HCT116 (cell line): ENCODE results near the gene KCNV2. TPM values are rescaled to one million over a fixed set of nuclear protein-coding genes. Genes with fewer than 3 reads are reported as not detected.

ENCODE experiments used
- ATAC-seq: fragments of 200-7000 bp; cut with Tn5 transposase; 2 replicates; pipeline ENCODE4 v1.9.1; 2020; ENCODE audit warnings: mild to moderate bottlenecking, moderate library complexity
- BruUV-seq: library from RNA; stranded (reverse); fragments of 400-500 nt; replicated peaks from 2 replicates; lab custom pipeline; 2021; lab: Mats Ljungman, UMichigan
- CTCF ChIA-PET: fragments of 300-600 bp; sonication (Branson Sonifier 250); formaldehyde crosslinking; loops from one replicate; lab custom pipeline; 2021; ENCODE audit warnings: antibody characterized with exemption; lab: Charles Lee
- POLR2A ChIA-PET: fragments of 300-600, 350-600 bp; sonication (Branson Sonifier 250); formaldehyde crosslinking; loops from one replicate; lab custom pipeline; 2021; ENCODE audit warnings: antibody characterized with exemption; lab: Charles Lee
- RAD21 ChIA-PET, 2 experiments: fragments of 300-600 bp; sonication (Branson Sonifier 250); formaldehyde crosslinking; loops; one replicate each; lab custom pipeline; 2023; ENCODE audit warnings: low total read pairs in 2 of 2; ENCODE audit not compliant: uncharacterized antibody in 2 of 2, unreplicated experiment in 2 of 2, low non-redundant PET in 1 of 2; lab: Charles Lee
- DNase-seq: peaks from one replicate; pipeline ENCODE4 v3.0.0-alpha.2; 2010; ENCODE audit warnings: low read depth, low spot score
- H2AFZ ChIP-seq: fragments of 200-600 bp; shearing (Covaris generic), sonication (generic); 2 replicates; pipeline ENCODE4 v1.6.1; 2017; ENCODE audit warnings: low read depth, mixed run types, mixed read lengths, antibody characterized with exemption, low read length; ENCODE audit not compliant: poor library complexity, severe bottlenecking
- H3K27ac ChIP-seq: 2 replicates; pipeline ENCODE4 v1.5.1; 2012; ENCODE audit warnings: low read depth, low read length
- H3K27me3 ChIP-seq: fragments of 200-600 bp; sonication (generic); 2 replicates; pipeline ENCODE4 v1.6.1; 2016; ENCODE audit warnings: mixed run types, low read length, mixed read lengths; ENCODE audit not compliant: insufficient read depth
- H3K36me3 ChIP-seq, 2 experiments: fragments of 200-500 bp in 1 of 2; fragments of 200-600 bp in 1 of 2; sonication (Bioruptor generic) in 1 of 2; sonication (generic) in 1 of 2; 2 replicates each; pipeline versions ENCODE4 v1.5.1 to v1.6.1; 2014 to 2016; ENCODE audit warnings: low read length in 2 of 2, inconsistent platforms in 1 of 2, mixed read lengths in 1 of 2, mixed run types in 1 of 2; ENCODE audit not compliant: insufficient read depth in 2 of 2, control insufficient read depth in 1 of 2
- H3K4me1 ChIP-seq, 2 experiments: fragments of 200-600 bp in 1 of 2; sonication (generic) in 1 of 2; 2 replicates each; pipeline versions ENCODE4 v1.5.1 to v1.6.1; 2012 to 2017; ENCODE audit warnings: low read length in 2 of 2, inconsistent platforms in 1 of 2, mild to moderate bottlenecking in 1 of 2, mixed read lengths in 1 of 2, mixed run types in 1 of 2, moderate library complexity in 1 of 2; ENCODE audit not compliant: insufficient read depth in 2 of 2, control insufficient read depth in 1 of 2
- H3K4me2 ChIP-seq: fragments of 200-600 bp; sonication (generic); 2 replicates; pipeline ENCODE4 v1.6.1; 2017; ENCODE audit warnings: mixed run types, low read length, mixed read lengths
- H3K4me3 ChIP-seq, 2 experiments: fragments of 200-600 bp in 1 of 2; sonication (generic) in 1 of 2; replicated peaks in 1 of 2; 2 replicates each; pipeline ENCODE4 v1.5.1; 2011 to 2016; ENCODE audit warnings: low read length in 2 of 2, control low read depth in 1 of 2, low read depth in 1 of 2, mild to moderate bottlenecking in 1 of 2, mixed read lengths in 1 of 2, mixed run types in 1 of 2
- H3K79me2 ChIP-seq: fragments of 200-600 bp; sonication (generic); 2 replicates; pipeline ENCODE4 v1.6.1; 2017; ENCODE audit warnings: mild to moderate bottlenecking, mixed run types, low read length, moderate library complexity, mixed read lengths; ENCODE audit not compliant: insufficient read depth
- H3K9ac ChIP-seq: fragments of 200-600 bp; sonication (generic); 2 replicates; pipeline ENCODE4 v1.6.1; 2016; ENCODE audit warnings: low read length, mixed read lengths
- H3K9me2 ChIP-seq: fragments of 200-600 bp; sonication (generic), shearing (Covaris generic); 2 replicates; pipeline ENCODE4 v1.6.1; 2017; ENCODE audit warnings: mixed run types, mild to moderate bottlenecking, moderate library complexity; ENCODE audit not compliant: insufficient read depth
- H3K9me3 ChIP-seq, 2 experiments: fragments of 200-500 bp in 1 of 2; fragments of 200-600 bp in 1 of 2; sonication (Bioruptor generic) in 1 of 2; sonication (generic) in 1 of 2; 2 replicates each; pipeline ENCODE4 v1.6.1; 2014 to 2017; ENCODE audit warnings: low read length in 2 of 2, mixed read lengths in 2 of 2, inconsistent platforms in 1 of 2, low read depth in 1 of 2, mild to moderate bottlenecking in 1 of 2, mixed run types in 1 of 2, moderate library complexity in 1 of 2; ENCODE audit not compliant: control insufficient read depth in 1 of 2, insufficient read depth in 1 of 2
- H4K20me1 ChIP-seq: fragments of 200-600 bp; sonication (generic), shearing (Covaris generic); 2 replicates; pipeline ENCODE4 v1.6.1; 2017; ENCODE audit warnings: mixed run types, mild to moderate bottlenecking, moderate library complexity; ENCODE audit not compliant: insufficient read depth
- CEBPB ChIP-seq: IDR thresholded peaks from 2 replicates; pipeline ENCODE4 v1.6.1; 2012; ENCODE audit warnings: low read depth
- CTCF ChIP-seq, 3 experiments: fragments of 200-600 bp in 1 of 3; sonication (generic) in 1 of 3; IDR thresholded peaks in 2 of 3; conservative IDR thresholded peaks in 1 of 3; 2 replicates each; pipeline ENCODE4 v1.5.1; 2012 to 2017; ENCODE audit warnings: low read depth in 2 of 3, low read length in 2 of 3, antibody characterized with exemption in 1 of 3, borderline replicate concordance in 1 of 3, control low read depth in 1 of 3, mild to moderate bottlenecking in 1 of 3, mixed read lengths in 1 of 3, mixed run types in 1 of 3, moderate library complexity in 1 of 3; ENCODE audit not compliant: insufficient read depth in 1 of 3
- EZH2phosphoT487 ChIP-seq: fragments of 200-600 bp; IDR thresholded peaks from 2 replicates; pipeline ENCODE4 v1.6.1; 2018; ENCODE audit warnings: antibody characterized with exemption, borderline replicate concordance
- FOSL1 ChIP-seq: IDR thresholded peaks from 2 replicates; pipeline ENCODE4 v1.6.1; 2012; ENCODE audit warnings: low read depth
- POLR2A ChIP-seq: IDR thresholded peaks from 2 replicates; pipeline ENCODE4 v1.7.0; 2011; ENCODE audit warnings: borderline replicate concordance; ENCODE audit not compliant: insufficient read depth, insufficient read length; ENCODE audit errors: extremely low read depth
- SIN3A ChIP-seq: IDR thresholded peaks from 2 replicates; pipeline ENCODE4 v1.6.1; 2012; ENCODE audit warnings: low read depth
- ZNF274 ChIP-seq: fragments of 200-500 bp; sonication (Bioruptor generic); IDR thresholded peaks from 2 replicates; pipeline ENCODE4 v1.6.1; 2014; ENCODE audit warnings: mild to moderate bottlenecking, low read depth, low read length, inconsistent platforms
- intact Hi-C: fragments of 100-400 bp; cut with micrococcal nuclease; formaldehyde crosslinking; loops from 2 replicates; pipeline ENCODE4 v1.10.0; 2022
- total RNA-seq: library from RNA; stranded (reverse); gene quantifications from one replicate; pipeline ENCODE4 v1.2.1, GENCODE V29; 2021; ENCODE audit not compliant: unreplicated experiment

KCNV2 gene
- total RNA-seq, 1 experiment from 2014 or later, result not detected

GRCh38 chr9:2745560-2746380, 28.5 kb downstream of the KCNV2 start:
- Histone ChIP-seq H3K27me3 (no peaks in the 10 kb centered on the region), H2AFZ (no peak overlapping the region), H3K9me2 (no peaks in the 10 kb centered on the region), H3K9me3 (no peaks in the 10 kb centered on the region), H3K27ac (no peak overlapping the region), H3K4me1 (no peaks in the 10 kb centered on the region), H3K79me2 (no peaks in the 10 kb centered on the region)
- BruUV-seq, result no TSS peak
- RAD21 ChIA-PET, result no interaction called here
- intact Hi-C loops, result no loop called here
- no peak for TF ChIP-seq ZNF274
- no peak for TF ChIP-seq POLR2A
- no peak for TF ChIP-seq SIN3A
- TF ChIP-seq CEBPB, result no peak
- TF ChIP-seq CTCF (IDR thresholded peaks at IDR 0.05 in 2 of 3, conservative IDR thresholded peaks at IDR 0.05 in 1 of 3; ENCODE audit: borderline replicate concordance in 1 of 3, insufficient read depth in 1 of 3, low read depth in 2 of 3, low read length in 2 of 3), result no peak
- TF ChIP-seq EZH2phosphoT487, result no peak
- TF ChIP-seq FOSL1, result no peak
- TF ChIP-seq, all 23 proteins: peak for 0
- H3K4me2 ChIP-seq, result no peak overlapping the region
- CTCF ChIA-PET, result no interaction called here
- H3K36me3 ChIP-seq, result peaks cover 0 to 2% of the 10 kb centered on the region in 2 experiments; a peak in 1 of 4 replicates
- DNase-seq (no peak), ATAC-seq (no peak)
- no peak overlapping the region for H3K4me3 ChIP-seq
- no peaks in the 10 kb centered on the region for H4K20me1 ChIP-seq
- POLR2A ChIA-PET, result no interaction called here
- no peak overlapping the region for H3K9ac ChIP-seq
